ENCODE data around the gene PTGER1.

Gene PTGER1

DNA sequence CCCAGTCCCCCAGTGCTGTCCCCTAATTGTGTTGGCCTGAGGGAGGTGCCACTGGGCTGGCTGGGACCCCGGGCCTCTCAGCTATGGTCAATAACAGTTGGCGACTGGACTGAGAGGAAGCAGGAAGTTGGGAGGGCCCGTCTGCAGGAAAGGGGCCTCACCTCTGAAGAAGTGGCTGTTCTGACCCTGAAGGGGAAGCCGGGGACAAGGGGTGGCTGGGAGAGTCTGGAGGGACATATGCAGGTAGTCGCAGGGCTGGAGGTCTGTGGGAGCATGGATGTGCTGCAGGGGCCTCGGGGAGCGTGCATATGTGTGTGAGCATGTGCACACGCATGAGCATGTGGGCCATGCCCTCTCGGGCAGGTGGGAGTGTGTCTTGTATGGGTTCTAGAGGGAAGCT, 36.1 kb downstream of the PTGER1 start:
- no peak for DNase-seq

DNA sequence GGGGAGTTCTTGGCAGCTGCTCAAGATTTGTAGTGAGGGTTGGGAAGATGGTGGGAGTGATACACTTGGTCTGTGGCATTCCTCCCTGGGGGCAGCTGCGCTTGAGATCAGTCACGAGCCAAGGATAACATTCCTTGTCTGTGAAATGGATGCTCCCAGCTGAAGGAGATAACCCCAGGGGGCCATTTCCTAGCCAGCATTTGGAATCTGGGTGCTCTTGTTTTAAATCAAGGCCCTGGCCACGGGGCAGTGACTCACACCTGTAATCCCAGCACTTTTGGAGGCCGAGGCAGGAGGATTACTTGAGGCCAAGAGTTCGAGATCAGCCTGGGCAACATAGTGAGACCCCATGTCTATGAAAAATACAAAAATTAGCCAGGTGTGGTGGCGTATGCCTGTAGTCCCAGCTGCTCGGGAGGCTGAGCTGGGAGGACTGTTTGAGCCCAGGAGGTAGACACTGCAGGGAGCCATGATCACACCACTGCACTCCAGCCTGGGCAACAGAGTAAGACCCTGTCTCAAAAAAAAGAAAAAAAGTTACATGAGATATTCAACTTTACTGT, 37.5 kb downstream of the PTGER1 start:
- DNase-seq: no peak

DNA sequence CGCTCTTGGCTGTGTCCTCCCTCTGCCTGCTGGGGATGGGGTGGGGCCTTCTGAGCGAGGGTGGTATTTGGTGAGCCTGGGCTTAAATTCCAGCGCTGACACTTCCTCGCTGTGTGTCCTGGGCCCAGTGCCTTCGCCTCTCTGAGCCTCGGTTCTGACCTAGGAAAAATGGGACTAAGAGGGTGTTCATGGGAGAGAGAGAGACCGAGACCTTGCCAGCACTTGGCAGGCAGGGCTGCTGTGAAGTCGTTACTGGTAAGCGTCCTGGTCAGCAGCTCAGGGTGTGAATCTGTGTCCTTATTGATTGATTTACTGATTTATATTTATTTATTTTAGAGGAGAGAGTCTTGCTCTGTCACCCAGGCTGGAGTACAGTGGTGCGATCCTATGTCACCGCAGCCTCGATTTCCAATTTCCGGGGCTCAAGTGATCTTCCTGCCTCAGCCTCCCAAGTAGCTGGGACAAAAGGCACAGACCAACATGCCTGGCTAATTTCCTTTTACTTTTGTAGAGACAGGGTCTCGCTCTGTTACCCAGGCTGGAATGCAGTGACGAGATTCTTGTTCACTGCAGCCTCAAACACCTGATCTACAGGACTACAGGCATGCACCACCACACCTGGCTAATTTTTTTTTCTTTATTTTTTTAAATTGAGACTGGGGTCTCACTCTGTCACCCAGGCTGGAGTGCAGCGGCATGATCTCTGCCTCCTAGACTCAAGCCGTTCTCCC, 39.7 kb downstream of the PTGER1 start:
- DNase-seq: no peak

DNA sequence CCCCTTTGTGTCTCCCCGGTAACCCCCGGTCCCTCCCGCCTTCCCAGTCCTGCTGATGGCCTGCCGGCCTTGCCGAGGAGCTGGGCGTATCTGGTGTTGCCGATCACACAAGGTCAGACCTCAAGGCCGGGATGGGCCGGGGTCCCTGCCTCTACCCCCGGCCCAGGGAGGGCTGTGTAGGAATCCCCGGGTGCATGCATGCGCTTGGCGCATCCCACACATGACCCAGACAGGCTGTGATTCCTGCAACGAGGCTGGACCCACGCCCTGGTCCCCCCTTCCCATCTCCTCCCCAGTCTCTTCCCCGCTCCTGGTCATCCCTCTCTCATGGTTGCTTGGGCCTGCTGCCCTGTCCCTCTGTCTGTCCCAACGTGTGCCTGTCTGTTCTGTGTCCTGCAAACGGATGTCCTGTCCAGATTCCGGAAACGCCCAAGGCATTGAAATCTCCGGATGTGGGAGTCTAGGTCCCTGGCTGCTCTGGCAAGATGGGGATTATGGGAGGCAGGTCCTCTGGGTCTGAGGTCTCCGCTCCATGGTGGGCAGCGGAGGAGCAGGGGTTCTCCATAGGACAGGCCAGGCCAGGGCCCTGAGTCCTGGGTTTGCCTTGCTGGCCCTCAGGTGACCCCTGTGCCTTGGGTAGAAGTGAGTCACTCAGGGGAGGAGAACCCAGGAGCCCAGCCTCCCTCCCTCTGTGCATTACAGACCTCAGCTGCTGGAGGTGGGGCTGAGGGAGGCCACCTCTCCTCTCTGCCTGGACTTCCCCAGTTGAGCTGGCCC, 40.4 kb downstream of the PTGER1 start:
- peak; percentile 57 for DNase-seq

DNA sequence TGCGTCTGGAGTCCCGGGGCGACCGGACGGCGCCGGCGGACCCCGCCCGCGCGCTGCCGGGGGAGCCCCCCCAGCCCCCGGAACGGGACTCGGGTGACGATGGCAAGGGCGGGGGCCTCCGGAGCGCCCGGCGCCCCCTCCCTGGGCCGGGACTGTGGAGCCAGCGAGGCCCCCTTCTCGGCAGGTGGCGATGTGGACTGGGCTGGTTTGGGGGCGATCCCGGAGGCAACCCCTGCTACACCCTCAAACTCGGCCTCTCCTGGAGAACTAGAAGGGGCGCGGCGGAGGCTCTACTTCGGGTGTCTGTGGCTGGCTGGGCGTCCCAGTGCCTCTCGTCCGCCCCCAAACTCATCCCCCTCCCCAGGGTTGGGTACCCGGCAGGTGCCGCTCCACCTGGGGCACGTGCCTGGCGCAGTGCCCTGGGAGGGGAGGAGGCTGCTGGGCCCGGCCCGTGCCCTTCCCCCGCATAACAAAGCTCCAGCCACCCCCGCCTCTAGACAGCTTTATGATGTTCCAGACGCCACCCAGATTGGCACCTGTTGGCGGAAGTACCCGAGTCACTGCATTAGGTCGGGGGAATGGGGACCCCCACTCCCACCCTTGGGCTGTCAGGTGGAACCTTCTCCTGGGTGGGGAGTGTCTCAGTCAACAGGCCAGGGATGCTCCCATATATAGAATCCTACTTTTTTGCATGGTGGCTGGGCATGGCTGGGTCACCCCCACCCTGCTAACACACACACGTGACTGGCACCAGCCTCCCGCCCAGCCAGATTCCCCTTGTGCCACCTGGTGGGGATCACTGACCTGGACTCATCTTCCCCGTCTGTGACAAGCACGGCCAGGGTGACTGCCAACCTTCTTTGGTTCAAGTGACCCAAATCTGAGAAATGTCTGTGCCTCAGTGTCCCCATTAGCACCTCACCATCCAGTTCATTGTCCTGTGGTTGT, 41.3 kb downstream of the PTGER1 start:
- peak; percentile 49 for DNase-seq

DNA sequence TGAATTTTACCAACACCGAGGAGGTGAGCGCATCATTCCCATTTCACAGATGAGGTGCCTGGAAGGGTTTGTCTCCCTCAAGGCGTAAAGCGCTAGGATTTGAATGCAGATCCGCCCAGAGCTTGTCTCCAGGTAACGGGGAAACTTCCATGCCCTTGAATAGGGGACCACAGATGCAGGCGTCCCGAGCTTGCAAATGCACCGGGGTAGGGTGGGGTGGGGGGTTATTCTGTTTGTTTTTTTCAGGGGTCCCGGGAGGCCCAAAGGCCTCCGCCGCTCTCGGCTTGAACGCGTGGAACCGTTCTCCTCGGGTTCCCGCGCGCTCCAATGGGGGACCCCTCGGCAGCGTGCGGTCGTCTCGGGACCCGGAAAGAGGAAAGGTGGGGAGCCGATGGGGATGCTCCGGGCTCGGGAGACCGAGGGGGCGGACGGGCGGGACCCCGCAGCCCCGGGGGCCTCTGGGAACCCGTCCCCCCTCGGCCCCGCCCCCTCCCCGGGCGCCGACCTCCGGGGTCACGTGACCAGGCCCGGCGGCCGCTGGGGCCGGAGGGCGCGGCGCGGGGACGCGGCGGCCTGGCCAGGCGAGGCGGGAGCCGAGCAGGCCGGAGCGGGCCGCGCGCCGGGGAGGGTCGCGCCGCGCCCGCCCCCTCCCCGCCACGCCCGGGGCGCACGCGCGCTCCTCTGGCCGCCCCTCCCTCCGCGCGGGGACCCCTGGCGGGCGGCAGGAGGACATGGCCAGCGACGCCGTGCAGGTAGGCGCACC, 42.2 kb downstream of the PTGER1 start, which contains the start of gene PKN1:
TSS of gene PKN1 (plus strand) at position 516 of the 763 bp plus-strand sequence. CDS start at position 732, 216 bp downstream.
- DNase-seq: peak; percentile 65

DNA sequence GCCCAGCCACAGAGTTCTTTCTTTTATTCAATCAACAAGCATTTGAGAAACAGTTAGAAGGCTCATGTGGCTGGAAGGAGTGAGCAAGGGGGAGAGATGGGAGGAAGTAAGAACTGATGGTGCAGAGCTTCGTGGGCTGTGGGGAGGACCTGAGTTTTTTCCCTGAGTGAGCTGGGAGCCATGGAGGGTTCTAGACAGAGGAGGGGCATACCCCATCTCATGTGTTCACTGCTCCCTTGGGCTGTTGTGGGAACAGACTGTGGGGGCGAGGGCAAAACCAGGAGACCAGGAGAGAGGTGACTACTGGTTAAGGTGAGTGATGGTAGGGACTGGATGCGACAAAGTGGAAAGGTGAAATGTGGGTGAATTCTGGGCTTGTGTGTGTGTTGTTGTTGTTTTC, 44.4 kb downstream of the PTGER1 start:
- no peak for DNase-seq

DNA sequence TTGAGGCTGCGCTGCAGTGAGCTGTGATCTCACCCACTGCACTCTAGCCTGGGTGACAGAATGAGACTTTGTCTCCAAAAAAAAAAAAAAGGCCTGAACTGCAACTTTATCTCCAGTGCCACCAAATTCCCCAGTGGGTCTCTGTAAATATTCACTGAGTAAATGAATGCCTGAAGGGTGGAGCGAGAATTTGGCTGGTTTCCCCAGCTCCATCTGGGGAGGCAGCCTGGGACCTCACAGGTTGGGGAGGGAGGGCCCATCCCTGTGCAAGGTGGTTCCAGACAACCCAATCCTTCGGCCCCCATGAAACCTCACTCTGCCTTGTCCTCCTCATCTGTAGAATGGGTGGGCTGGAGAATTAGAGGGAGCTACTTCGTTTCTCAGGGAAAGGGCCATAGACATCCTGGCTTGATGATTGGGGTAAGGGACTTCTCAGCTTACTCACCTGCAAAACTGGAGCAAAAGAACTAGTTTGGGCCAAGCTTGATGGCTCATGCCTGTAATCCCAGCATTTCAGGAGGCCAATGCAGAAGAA, 46.2 kb downstream of the PTGER1 start:
- no peak for DNase-seq

DNA sequence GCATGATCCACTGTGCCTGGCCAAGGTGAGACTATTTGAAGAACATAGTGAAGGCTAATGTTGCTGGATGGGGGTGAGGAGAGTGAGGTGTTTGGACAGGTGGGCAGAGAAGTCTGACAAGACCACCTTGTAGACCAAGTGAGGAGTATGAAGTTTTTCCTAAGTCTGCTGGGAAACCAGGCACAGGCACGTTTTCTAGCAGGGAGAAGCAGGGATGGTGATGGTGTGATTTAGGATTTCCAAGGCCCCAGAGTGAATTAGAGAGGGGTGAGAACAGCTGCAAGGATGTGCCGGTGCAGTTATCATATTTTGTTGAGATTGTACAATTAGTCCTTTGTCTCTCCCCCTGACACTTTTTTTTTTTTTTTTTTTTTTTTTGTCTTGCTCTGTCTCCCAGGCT, 47.7 kb downstream of the PTGER1 start:
- no peak for DNase-seq

DNA sequence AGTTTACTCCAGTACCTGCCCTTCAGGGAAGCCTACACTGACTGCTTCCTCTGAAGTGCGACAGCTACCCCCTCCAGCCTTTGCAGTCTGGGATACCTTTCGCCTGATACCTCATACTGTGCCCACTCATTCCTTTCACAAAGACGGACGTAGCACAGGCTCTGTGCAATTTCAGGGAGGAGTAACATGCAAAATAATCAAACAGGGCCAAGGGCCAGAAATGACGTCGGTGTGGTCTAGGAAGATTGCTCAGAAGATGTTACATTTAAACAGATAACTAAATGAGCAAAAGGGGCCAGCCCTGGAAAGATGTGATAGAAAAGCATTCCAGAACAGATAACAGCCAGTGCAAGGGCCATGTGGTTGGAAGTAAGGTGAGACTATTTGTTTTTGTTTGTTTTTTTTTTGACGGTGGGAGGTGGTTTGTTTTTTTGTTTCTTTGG, 49.4 kb downstream of the PTGER1 start:
- no peak for DNase-seq
